Measurements from ENCODE around the gene ROBO2. TPM values are rescaled to one million over a fixed set of nuclear protein-coding genes. Genes with fewer than 3 reads are reported as not detected.

ROBO2 gene
- total and polyA plus RNA-seq, 10 of the 15 experiments (the other 5 are each of a cell fraction or from before 2014, with no cell fraction given): 0.22 to 2.5 (median 0.81) TPM

- DNase-seq (ENCODE audit: low read depth, low spot score) (no peak), FAIRE-seq (no peak), ATAC-seq (no peak)
- ChIA-PET CTCF (no interaction called here), SMC1A (ENCODE audit: uncharacterized antibody, unreplicated experiment) (no interaction called here), RAD21 (ENCODE audit: unreplicated experiment) (no interaction called here), POLR2A (no interaction called here)
- H3K79me2 ChIP-seq (ENCODE audit: control insufficient read depth, insufficient read depth, low read length): no peaks in the 10 kb centered on the region
- no peaks in the 10 kb centered on the region for H3K4me1 ChIP-seq (ENCODE audit: control insufficient read depth, insufficient read depth, low read length)
- H3K4me2 ChIP-seq (ENCODE audit: control insufficient read depth, insufficient read depth): no peak overlapping the region
- in situ Hi-C loops (cut with MboI): no loop called here
- TF ChIP-seq BMI1 (IDR thresholded peaks at IDR 0.05; ENCODE audit: borderline replicate concordance) (no peak), ZNF384 (IDR thresholded peaks at IDR 0.05; ENCODE audit: borderline replicate concordance, low read depth, low read length) (no peak), SKIL (IDR thresholded peaks at IDR 0.05; ENCODE audit: low read depth, poor library complexity, severe bottlenecking) (no peak), MXI1 (IDR thresholded peaks at IDR 0.05; ENCODE audit: low read depth, low read length) (no peak), LARP7 (IDR thresholded peaks at IDR 0.05) (no peak), NKRF (conservative IDR thresholded peaks at IDR 0.05) (no peak), CHD1 (IDR thresholded peaks at IDR 0.05; ENCODE audit: low read depth, low read length) (no peak), RELB (IDR thresholded peaks at IDR 0.05; ENCODE audit: low read depth) (no peak), MTA3 (IDR thresholded peaks at IDR 0.05; ENCODE audit: borderline replicate concordance, low read length) (no peak), MAX (IDR thresholded peaks at IDR 0.05; ENCODE audit: low read depth, low read length) (no peak), TBL1XR1 (IDR thresholded peaks at IDR 0.05; ENCODE audit: low read depth, low read length) (no peak)
- no peaks in the 10 kb centered on the region for H4K20me1 ChIP-seq (ENCODE audit: control insufficient read depth, insufficient read depth)
- no peak overlapping the region for H3K9ac ChIP-seq (ENCODE audit: control insufficient read depth, insufficient read depth, low read length)
- no peak overlapping the region for H3K4me3 ChIP-seq
- H3K9me3 ChIP-seq (replicated peaks; ENCODE audit: control insufficient read depth, insufficient read depth, low read length): no peaks in the 10 kb centered on the region
- no TSS peak for BruUV-seq (replicated peaks)
- no peaks in the 10 kb centered on the region for H3K36me3 ChIP-seq (ENCODE audit: control insufficient read depth in 2 of 2, insufficient read depth in 2 of 2, low read length in 1 of 2)
- WGBS (ENCODE audit: insufficient coverage, insufficient replicate concordance, low lambda C conversion rate, missing lambda C conversion rate): 28% methylated on average over 6 of the region's 6 CpGs
- intact Hi-C loops (cut with micrococcal nuclease; ENCODE audit: unreplicated experiment): no loop called here
- no peak overlapping the region for H2AFZ ChIP-seq (ENCODE audit: control insufficient read depth, low read depth, low read length)
- H3K27me3 ChIP-seq (replicated peaks in 1 of 2; ENCODE audit: control insufficient read depth in 2 of 2, insufficient read depth in 2 of 2, low read length in 1 of 2): no peaks in the 10 kb centered on the region
- no peak overlapping the region for H3K27ac ChIP-seq (ENCODE audit: control insufficient read depth, insufficient read depth)
These were observed 302.1 kb downstream of the ROBO2 start for GRCh38 chr3:77342027-77342426.

All from GM12878 (cell line).